HG02678 (cell line): ENCODE results near the gene PSPN.

Experiments
- ATAC-seq: cut with Tn5 transposase; IDR thresholded peaks from one replicate; pipeline ENCODE4 v1.9.1; 2021; ENCODE audit warnings: mild to moderate bottlenecking, moderate library complexity; ENCODE audit not compliant: unreplicated experiment

Gene PSPN

GRCh38 chr19:6375411-6376010 lies at the start of gene PSPN:
Gene PSPN, minus strand, starts transcription at chr19:6375933. Its CDS starts 84 bp downstream, at chr19:6375849.
- no peak for ATAC-seq

- ATAC-seq: peak; percentile 84
Observed at GRCh38 chr19:6424939-6425731, 49.4 kb upstream of the PSPN start.

GRCh38 chr19:6424195-6424938 lies 48.6 kb upstream of the PSPN start, which contains the start of gene KHSRP:
Gene KHSRP, minus strand, starts transcription at chr19:6424811. Its CDS starts 110 bp downstream, at chr19:6424701.
- ATAC-seq: no peak

GRCh38 chr19:6423499-6424194 lies 47.9 kb upstream of the PSPN start:
- no peak for ATAC-seq

- no peak for ATAC-seq
Observed at GRCh38 chr19:6421075-6422014, 45.6 kb upstream of the PSPN start.

- ATAC-seq: no peak
Observed at GRCh38 chr19:6418562-6418932, 42.8 kb upstream of the PSPN start.

- ATAC-seq: no peak
Observed at GRCh38 chr19:6417713-6418561, 42.2 kb upstream of the PSPN start.

GRCh38 chr19:6416658-6417405 lies 41.1 kb upstream of the PSPN start:
- ATAC-seq: no peak

GRCh38 chr19:6415591-6416190 lies 40.0 kb upstream of the PSPN start:
- no peak for ATAC-seq

GRCh38 chr19:6414793-6415590 lies 39.3 kb upstream of the PSPN start:
- no peak for ATAC-seq

- no peak for ATAC-seq
Observed at GRCh38 chr19:6413721-6414643, 38.2 kb upstream of the PSPN start.

GRCh38 chr19:6413291-6413690 lies 37.6 kb upstream of the PSPN start:
- no peak for ATAC-seq

GRCh38 chr19:6412447-6413091 lies 36.8 kb upstream of the PSPN start:
- ATAC-seq: no peak

GRCh38 chr19:6412061-6412446 lies 36.3 kb upstream of the PSPN start:
- ATAC-seq: no peak

- no peak for ATAC-seq
Observed at GRCh38 chr19:6409346-6409745, 33.6 kb upstream of the PSPN start.

GRCh38 chr19:6406401-6406800 lies 30.7 kb upstream of the PSPN start:
- ATAC-seq: no peak
